HG02642 (cell line): ENCODE data around the gene PNO1.

Experiments
- ATAC-seq: cut with Tn5 transposase; IDR thresholded peaks from one replicate; pipeline ENCODE4 v1.9.1; 2021; ENCODE audit warnings: mild to moderate bottlenecking; ENCODE audit not compliant: unreplicated experiment, poor library complexity

Gene PNO1

DNA sequence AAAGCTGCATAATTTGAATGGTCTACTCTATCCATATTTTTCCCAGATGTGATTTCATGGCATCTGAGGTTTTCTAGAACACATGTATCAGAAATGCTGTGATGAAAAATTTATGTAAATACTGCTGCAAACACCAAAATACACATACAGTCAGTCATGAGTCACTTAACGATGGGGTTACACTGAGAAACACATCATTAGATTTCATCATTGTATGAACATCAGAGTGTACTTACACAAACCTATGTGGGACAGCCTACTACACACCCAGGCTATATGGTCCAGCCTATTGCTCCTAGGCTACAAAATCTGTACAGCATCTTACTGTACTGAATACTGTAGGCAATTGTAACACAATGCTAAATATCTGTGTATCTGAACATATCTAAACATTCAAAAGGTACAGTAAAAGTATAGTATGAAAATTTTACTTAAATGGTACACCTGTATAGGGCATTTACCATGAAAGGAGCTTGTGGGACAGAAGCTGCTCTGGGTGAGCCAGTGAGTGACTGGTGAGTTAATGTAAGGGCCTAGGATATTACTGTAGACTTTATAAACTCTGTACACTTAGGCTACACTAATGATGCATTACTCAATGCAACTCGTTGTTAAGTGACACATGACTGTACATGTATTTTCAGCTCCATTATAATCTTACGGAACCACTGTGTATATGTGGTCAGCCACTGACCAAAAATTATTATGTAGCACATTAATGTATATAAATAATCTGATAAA, 33.5 kb downstream of the PNO1 start:
- no peak for ATAC-seq

DNA sequence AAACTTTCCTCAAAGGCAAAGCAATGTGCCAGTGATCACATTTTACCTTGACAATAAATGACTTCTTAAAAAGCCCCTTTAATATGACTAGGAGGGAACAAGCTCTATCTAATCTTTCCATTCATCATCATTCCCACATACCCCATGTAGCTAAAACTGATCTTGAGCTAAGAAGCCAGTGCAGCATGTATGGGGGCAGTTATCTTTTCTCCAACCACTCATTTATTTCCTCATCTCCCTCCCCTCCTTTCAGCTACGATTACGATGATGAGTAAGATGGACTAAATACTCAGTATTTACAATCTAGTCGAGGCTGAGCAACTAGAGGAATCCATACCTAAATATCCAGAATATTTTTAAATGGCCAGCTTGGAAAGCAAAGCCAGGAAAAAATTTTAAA, 35.5 kb downstream of the PNO1 start:
- no peak for ATAC-seq

DNA sequence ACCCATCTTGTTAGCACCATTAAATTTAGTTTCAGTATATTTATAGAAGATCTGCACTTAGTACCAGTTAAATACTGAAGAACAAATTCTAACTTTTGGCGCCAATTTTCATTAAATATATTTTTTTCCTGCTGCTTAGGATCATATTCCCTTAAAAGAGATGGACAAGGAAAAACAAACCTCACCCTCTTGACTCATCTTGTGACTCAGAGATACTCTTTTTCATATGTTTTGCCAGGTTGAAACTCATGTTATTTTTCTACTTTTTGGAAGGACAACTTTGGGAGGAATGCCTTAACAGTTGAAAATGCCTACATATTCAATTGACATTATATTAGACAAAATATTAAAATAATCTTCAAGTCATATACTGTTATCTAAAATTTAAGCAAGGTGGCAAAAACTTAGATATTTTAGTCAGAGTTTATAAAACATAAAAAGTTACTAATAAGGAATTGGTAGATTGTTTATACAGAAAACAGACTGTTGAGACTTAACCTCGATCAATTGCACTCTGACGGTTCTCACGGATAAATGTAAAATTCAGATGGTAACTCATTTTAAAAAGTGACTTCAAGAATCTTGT, 36.2 kb downstream of the PNO1 start:
- no peak for ATAC-seq

DNA sequence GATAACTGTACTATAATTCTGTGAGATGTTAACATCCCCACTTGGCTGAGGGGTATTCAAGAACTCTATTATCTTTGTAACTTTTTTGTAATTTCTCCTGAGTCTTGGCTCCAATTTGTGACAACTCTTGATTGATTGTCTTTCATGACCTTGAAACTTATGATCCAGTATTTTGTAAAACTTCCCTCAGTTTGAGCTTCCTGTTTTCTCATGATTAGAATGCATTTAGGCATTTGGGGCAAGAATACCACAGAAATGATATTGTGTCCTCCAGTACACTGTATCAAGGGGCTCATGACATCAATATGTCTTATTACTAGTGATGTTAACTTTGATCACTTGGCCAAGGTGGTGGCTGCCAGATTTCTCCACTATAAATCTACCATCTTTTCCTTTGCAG, 37.4 kb downstream of the PNO1 start:
- no peak for ATAC-seq

DNA sequence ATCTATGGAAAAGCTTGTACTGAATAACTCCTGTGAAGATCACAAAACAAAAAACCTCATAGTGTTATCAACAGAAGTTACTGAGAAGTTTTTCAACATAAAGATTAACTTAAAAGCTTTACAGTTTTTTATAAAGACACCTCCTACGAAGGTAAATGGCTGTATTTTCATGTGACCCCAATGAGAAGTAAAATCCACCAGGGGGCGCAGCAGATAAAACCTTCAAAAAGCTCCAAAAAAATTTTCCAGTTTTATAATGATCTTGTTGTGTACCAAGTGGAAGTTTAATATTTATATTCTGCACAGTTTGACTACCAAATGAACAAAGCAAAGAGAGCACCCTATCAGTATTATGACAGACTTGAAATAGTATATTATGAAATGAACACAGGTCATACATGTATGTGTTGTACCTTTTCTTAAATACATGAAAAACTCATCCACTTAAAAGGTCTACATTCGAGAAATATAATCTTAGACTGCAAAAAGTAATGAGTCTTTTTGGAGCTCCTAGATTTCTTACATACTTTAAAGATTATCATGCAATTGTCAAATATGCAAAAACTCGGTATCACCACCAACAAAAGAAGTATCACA, 38.5 kb downstream of the PNO1 start:
- no peak for ATAC-seq

DNA sequence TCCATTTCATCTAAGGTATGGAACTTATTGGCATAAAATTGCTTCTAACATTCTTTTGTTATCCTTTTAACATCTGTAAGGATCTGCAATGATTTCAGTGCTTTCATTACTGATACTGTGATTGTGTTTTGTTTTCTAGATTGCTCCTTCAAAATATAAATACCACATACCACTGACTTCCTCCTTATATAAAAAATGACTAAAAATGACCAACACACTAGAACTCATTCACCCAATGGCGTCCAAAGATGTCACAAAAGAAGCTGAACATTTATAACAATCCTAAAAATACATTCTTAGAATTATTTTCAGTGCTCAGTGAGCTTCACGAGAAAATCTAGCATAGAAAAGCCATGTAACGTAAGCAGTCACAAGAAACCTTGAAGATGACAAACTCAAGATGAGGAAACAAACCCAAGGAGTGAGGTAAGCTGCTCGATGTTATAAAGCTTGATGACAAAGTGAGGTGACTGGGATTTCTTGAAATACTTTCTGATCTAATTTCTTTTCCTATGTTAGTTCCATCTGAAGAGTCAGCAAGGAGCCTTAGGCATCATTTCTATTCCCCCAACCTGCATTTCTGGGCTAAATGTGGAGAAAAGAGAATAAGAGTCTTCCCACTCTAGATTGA, 42.6 kb downstream of the PNO1 start:
- no peak for ATAC-seq

DNA sequence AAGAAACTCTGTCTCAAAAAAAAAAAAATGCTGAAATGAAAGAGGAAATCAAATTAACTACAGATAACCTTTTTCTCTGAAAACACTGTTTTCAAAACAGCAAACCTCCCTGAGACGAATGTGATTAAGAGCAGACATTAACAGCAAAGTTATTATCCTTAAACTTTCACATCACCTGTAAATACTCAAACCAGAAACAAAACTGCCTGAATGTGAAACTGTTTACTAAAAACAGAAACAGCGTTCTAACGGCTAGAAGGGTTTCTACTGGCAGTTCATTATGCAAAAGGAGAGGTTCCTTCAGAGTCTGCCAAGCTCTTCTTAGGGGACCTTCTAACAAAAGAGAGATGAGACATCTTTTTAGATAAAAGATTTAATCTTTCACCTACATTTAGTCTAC, 45.9 kb downstream of the PNO1 start:
- ATAC-seq, result peak; percentile 94

DNA sequence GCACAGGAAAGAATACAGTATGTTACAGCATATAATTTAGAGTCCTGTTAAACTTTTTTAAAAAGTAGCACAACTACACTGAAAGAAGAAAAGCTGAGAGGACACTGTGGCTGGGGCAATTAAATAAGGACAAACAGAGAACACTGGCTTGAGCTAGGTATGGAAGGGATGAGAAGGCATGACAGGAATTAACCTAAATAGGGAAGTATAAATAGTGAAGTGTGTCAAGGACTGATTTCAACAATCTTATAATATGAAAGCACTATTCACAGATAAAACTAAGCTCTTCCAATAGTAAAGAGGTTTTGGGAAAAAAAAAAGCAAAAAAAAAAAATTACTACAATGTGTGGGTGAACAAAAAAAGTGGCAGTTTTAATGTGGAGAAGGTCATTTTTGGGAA, 49.1 kb downstream of the PNO1 start:
- no peak for ATAC-seq

DNA sequence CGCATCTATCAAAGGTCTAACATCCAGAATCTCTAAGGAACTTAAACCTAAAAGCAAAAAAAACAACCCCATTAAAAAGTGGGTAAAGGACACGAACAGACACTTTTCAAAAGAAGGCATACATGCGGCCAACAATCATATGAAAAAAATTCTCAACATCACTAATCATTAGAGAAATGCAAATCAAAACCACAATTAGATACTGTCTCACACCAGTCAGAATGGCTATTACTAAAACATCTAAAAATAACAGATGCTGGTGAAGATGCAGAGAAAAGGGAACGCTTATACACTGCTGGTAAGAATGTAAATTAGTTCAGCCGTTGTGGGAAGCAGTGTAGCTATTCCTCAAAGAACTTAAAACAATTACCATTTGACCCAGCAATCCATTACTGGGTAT, 56.7 kb downstream of the PNO1 start:
- ATAC-seq, result peak; percentile 87

DNA sequence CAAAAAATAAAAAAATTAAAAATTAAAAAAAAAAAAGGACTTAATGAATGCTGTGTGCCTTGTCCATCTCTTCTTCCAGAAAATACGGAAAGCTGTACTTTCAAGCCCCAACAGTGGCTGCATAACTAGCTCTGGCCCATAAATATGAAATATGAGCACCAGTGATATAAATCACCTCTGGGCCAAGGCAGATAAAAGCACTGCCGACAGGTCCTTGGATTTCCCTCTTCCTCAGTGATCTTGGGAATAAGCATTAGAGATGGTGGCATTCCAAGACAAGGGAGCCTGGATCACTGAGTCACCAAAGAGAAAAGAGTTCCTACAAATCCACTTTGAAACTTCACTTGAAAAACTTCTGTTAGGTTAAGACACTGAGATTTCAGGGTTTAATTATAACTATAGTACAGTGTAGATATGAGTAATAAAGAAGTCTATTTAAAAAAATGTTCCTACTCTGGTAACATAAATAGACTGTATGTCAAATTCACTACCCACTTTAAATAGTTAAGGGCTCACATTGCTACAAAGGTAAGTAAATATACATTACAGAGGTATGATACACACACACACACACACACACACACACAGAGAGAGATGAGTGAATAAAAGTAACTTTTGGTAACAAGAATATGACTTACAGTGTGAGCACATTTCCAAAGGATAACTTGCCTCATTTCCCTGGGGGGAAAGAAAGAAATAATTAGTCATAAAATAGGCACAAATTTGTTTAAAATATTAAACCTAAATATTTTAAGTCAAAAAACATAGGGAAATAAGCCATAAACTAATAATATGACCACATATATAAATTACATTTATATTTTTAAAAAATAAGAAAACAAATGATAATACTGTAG, 59.0 kb downstream of the PNO1 start:
- no peak for ATAC-seq

DNA sequence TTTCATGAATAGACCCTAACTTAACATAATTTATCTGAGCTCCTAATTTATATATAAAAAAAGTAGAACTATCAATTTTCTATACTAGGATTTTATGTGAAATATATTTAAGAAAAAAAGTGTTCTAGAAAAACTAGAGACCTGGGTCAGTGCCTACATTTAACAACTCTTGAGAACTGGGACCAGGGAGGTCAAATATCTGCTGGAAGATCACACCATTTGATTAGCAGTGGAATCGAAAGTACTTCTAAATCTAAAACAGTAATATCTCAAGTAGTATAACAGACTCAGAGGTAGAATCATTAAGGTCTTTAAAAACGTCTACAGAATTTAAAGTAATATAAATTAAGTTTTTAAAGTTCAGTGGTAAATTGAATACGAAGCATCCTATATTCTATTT, 60.0 kb downstream of the PNO1 start:
- ATAC-seq, result no peak

DNA sequence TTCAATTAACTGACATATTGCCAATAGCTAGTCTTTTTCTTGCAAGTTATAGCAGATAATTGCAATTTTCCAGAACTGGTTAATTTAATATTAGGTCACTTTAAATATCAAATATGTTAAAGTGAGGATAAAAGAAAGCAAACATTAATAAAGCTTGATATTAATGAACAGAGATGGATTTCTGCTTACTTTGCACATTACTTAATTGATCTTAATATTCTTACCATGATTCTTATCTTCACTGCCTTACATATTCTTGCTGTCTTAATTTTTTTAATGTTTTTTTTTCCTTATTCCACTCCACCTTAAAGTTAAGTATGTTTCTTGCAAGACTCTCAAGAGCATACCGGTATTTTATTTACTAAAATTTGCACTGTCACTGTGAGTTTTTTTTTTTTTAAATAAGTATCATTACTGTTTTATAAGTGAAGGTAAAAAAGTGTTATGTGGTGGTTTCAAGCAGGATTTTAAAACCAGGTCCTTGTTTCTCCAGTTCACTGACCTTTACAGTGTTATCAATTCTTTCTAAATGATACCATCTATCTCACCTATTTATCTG, 60.7 kb downstream of the PNO1 start:
- no peak for ATAC-seq

DNA sequence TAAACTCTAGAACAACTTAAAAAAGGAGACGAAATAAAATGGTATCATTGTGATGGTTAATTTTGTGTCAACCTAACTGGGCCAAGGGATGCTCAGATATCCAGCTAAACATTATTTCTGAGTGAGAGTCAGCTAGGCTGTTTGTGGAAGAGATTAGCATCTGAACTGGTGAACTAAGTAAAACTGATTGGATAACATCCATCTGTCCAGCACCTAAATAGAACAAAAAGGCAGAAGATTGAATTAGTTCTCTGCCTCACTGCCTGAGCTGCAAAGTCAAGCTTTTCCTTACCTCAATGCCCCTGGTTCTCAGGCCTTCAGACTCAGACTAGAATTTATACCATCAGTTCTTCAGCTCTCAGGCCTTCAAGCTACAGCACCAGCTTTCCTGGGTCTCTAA, 64.6 kb downstream of the PNO1 start:
- no peak for ATAC-seq

DNA sequence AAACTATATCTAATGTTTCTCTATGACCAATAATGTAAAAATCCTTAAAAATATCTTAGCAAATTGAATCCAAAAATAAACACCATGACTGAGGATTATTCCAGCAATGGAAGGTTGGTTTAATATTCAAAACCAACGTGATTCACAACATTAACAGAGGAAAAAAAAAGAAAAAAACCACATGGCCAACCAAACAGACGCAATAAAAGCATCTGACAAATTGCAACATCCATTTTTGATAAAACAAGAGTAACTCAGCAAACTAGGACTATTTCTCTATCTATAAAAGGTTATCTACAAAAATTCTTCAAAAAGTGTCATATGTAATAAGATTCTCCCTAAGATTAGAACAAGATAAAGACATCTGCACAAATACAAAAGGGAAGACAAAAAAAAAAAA, 65.7 kb downstream of the PNO1 start:
- ATAC-seq, result no peak

DNA sequence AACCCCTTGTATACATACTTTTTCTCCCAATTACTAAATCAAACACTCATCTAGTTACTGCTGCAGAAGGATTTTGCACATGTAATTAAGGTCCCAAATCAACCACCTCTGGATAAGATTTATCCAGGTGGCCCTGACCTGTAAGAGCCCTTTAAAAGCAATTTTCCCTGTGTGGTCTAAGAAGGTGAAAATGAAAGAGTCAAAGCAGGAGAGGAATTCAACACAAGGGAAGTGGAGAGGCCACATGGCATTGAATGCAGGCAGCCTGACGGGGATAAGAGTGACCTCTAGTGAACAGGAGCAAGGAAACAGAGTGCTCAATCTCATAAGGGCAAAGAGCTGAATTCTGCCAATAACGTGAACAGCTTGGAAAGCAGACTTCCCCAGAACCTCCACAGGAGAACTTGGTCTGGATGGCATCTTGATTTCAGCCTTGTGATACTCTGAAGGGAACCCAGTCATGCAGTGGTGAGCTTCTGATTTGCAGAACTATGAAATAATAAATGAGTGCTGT, 67.5 kb downstream of the PNO1 start:
- peak; percentile 85 for ATAC-seq
